Skeletal muscle tissue (tissue), 4 donors: ENCODE results near the gene PTMA. TPM values are rescaled to one million over a fixed set of nuclear protein-coding genes. Genes with fewer than 3 reads are reported as not detected.
A peak's percentile ranks its signal among the peaks of the same experiment; 100 is the strongest.
"Not testable (repeated sequence)": the region's sequence is repeated elsewhere in the genome, so short reads cannot be mapped to it uniquely, and the experiment has no call there.

ENCODE experiments used
- H3K27ac ChIP-seq: one replicate; pipeline ENCODE4 v1.7.0; 2013; ENCODE audit warnings: mild to moderate bottlenecking, low read depth, low read length, inconsistent platforms
- H3K27me3 ChIP-seq, 3 donors: one replicate each; pipeline ENCODE4 v1.7.0; 2013; ENCODE audit warnings: low read length in 3 of 3; ENCODE audit not compliant: control insufficient read depth in 3 of 3, insufficient read depth in 3 of 3
- H3K36me3 ChIP-seq, 3 donors: one replicate each; pipeline ENCODE4 v1.7.0; 2013; ENCODE audit warnings: low read length in 3 of 3; ENCODE audit not compliant: control insufficient read depth in 3 of 3, insufficient read depth in 3 of 3
- H3K4me1 ChIP-seq, 3 donors: one replicate each; pipeline ENCODE4 v1.7.0; 2013; ENCODE audit warnings: low read length in 3 of 3, mild to moderate bottlenecking in 3 of 3; ENCODE audit not compliant: control insufficient read depth in 3 of 3, insufficient read depth in 3 of 3
- H3K4me3 ChIP-seq, 3 donors: one replicate each; pipeline ENCODE4 v1.7.0; 2013; ENCODE audit warnings: low read length in 3 of 3
- H3K9ac ChIP-seq, 3 donors: one replicate each; pipeline ENCODE4 v1.7.0; 2013; ENCODE audit warnings: low read length in 3 of 3, mild to moderate bottlenecking in 3 of 3, moderate library complexity in 2 of 3, low read depth in 1 of 3
- H3K9me3 ChIP-seq, 3 donors: one replicate each; pipeline ENCODE4 v1.7.0; 2013; ENCODE audit warnings: low read length in 3 of 3; ENCODE audit not compliant: control insufficient read depth in 3 of 3
- total RNA-seq: library from RNA; depleted of rRNA; stranded (reverse); fragments of >200 nt; gene quantifications from one replicate; pipeline ENCODE4 v1.2.3, GENCODE V29; 2014
- donor health status: Osteomylitis.

PTMA gene
- total RNA-seq = 422 TPM

DNA sequence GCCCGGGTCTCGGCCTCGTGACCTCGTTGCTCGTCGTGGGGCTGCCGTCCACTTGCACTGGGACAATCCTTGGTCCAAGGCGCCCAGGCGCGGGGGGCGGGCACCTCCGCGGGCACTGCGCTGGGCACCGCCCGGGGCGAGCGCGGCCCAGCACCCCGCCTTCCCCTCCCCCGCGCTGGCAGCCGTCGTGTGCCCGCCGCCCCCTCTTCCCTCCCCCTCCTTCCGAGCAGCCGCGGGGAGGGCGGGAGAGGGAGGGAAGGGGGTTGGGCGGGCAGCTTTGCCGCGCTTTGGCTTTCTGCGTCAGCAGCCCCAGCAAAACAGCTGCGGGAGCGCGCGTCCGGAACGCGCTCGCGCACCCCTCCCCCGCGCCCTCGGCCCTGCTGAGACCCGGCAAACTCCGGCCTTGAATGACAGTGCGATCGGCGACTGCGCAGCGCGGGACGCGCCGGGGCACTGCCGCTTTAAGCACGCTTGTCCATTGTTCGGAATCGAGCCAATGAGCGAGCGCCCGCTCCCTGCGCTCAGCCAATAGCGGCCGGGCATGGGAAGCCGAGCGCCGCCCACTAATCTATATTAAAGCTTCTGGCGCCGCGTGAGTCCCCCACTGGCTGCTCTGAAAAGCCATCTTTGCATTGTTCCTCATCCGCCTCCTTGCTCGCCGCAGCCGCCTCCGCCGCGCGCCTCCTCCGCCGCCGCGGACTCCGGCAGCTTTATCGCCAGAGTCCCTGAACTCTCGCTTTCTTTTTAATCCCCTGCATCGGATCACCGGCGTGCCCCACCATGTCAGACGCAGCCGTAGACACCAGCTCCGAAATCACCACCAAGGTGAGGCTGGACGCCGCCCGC lies at the start of gene PTMA:
PTMA (plus strand) TSS at position 599 of the 846 bp plus-strand sequence; CDS start at position 781, 182 bp downstream.
- Histone ChIP-seq H3K9me3 (no peaks in the 10 kb centered on the region), H3K9ac (peak within 1 kb of the TSS; percentile 95 to 100 (median 98)), H3K4me1 (peaks cover 28 to 53% (median 40%) of the 10 kb centered on the region in 3 donors), H3K4me3 (peak within 1 kb of the TSS; percentile 77 to 98 (median 90)), H3K27ac (peak within 1 kb of the TSS; percentile 97), H3K36me3 (peaks cover 9 to 12% (median 10%) of the 10 kb centered on the region in 3 donors), H3K27me3 (no peaks in the 10 kb centered on the region)

GRCh38 chr2:231660073-231660472 lies 48.3 kb upstream of the PTMA start:
- not testable (repeated sequence) for H3K4me3 ChIP-seq, H3K27me3 ChIP-seq, H3K27ac ChIP-seq, H3K9me3 ChIP-seq, H3K9ac ChIP-seq, H3K36me3 ChIP-seq
- peaks cover under 1 to 14% (median 9%) of the 10 kb centered on the region in 3 donors for H3K4me1 ChIP-seq

DNA sequence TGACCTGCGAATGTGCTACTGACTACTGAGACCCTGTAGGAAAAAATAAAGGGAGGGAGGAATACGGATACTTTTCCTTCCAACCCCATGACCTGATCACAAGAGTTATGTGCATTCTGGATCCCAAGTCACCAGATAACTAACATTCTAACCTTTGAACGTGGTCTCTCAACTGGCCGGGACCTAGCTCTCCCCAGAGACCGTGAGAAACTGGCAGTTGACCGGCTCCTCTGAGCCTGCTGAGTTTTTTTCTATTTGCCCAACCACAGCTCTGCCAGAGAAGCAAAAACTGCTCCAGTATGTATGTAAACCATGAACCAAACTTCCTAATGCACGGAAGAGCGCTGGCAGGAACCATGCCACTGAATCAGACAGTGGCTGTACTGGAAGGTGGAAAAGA lies 47.5 kb upstream of the PTMA start:
- H3K27me3 ChIP-seq = no peaks in the 10 kb centered on the region
- no peaks in the 10 kb centered on the region for H3K9me3 ChIP-seq
- H3K4me1 ChIP-seq = peaks cover 9 to 22% (median 17%) of the 10 kb centered on the region in 3 donors
- no peak overlapping the region for H3K4me3 ChIP-seq
- H3K9ac ChIP-seq = no peak overlapping the region
- no peak overlapping the region for H3K27ac ChIP-seq
- H3K36me3 ChIP-seq = no peaks in the 10 kb centered on the region

DNA sequence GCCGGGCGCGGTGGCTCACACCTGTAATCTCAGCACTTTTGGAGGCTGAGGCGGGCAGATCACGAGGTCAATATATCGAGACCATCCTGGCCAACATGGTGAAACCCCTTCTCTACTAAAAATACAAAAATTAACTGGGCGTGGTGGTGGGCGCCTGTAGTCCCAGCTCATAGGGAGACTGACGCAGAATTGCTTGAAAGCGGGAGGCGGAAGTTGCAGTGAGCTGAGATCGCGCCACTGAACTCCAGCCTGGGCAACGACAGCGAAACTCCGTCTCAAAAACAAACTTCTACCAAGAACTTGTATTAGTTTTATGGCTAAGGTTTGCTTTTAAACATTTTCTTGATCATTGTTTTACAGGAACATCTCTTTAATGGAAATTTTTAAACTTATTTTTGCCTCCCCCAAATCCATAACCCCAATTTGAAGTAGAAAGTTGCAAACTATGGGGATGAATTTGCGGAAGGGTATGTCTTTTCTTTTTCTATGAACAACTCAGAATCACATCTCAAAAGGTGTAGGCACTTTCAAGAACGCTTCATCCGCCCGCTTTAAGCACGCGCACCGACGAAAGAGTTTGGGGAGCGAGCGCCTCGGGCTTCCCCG lies 46.8 kb upstream of the PTMA start:
- Histone ChIP-seq H3K36me3 (no peaks in the 10 kb centered on the region), H3K4me3 (peak overlapping the region; percentile 59 to 75 (median 66)), H3K9me3 (no peaks in the 10 kb centered on the region), H3K27me3 (no peaks in the 10 kb centered on the region), H3K27ac (peak overlapping the region; percentile 100), H3K9ac (peak overlapping the region; percentile 80 to 88 (median 87)), H3K4me1 (peaks cover 9 to 23% (median 22%) of the 10 kb centered on the region in 3 donors)

DNA sequence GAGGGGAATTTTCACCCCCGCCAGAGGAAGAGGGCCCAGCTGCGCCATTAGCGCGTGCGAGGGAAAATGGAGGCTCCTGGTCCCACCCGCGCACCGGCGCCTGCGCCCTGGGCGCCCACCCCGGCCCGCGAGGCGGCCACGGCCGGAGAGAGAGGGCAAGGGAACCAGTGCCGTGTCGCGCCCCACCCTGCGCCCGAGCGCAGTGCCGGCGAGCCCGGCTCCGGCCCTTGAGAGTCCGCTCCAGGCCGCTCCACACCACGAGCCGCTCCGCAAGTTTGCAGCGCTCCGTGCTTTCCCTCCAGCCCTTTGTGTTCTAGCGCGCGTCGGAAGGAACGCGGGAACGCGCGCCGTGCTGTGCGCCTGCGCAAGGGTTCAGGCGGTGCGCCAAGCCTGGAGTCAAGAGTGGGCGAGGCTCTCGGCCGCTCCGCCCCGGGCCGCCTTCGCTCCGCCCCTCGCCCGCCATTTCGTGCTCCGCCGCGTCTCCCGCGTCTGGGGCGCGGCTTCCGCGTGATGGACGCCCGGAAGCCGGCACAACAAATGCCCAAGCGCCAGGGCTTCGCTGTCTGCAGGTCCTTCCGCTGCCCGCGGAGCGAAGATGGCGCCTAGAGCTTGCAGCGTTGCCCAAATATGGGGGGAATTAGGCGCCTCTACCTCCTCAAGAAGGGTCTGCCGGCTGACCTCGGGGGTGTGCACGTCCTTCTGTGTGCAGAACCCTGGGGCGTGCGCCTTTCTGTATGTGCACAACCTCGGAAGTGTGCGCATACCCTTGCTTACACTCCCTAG lies 46.1 kb upstream of the PTMA start:
- Histone ChIP-seq H3K9me3 (no peaks in the 10 kb centered on the region), H3K36me3 (no peaks in the 10 kb centered on the region), H3K4me1 (peaks cover 12 to 29% (median 22%) of the 10 kb centered on the region in 3 donors), H3K27me3 (no peaks in the 10 kb centered on the region), H3K4me3 (peak overlapping the region; percentile 66 to 90 (median 82)), H3K9ac (peak overlapping the region; percentile 80 to 88 (median 87)), H3K27ac (peak overlapping the region; percentile 100)

- H3K27me3 ChIP-seq = no peaks in the 10 kb centered on the region
- peak overlapping the region; percentile 66 to 90 (median 82) for H3K4me3 ChIP-seq
- H3K9me3 ChIP-seq = no peaks in the 10 kb centered on the region
- peak overlapping the region; percentile 52 to 88 (median 69) for H3K9ac ChIP-seq
- no peaks in the 10 kb centered on the region for H3K36me3 ChIP-seq
- peaks cover 17 to 35% (median 29%) of the 10 kb centered on the region in 3 donors for H3K4me1 ChIP-seq
- peak overlapping the region; percentile 100 for H3K27ac ChIP-seq
Measured at GRCh38 chr2:231662811-231663457, 45.4 kb upstream of the PTMA start.

- H3K4me1 ChIP-seq = peaks cover 17 to 35% (median 29%) of the 10 kb centered on the region in 3 donors
- H3K4me3 ChIP-seq = no peak overlapping the region
- no peaks in the 10 kb centered on the region for H3K9me3 ChIP-seq
- no peak overlapping the region for H3K9ac ChIP-seq
- no peaks in the 10 kb centered on the region for H3K36me3 ChIP-seq
- peak overlapping the region; percentile 100 for H3K27ac ChIP-seq
- no peaks in the 10 kb centered on the region for H3K27me3 ChIP-seq
Measured at GRCh38 chr2:231663458-231664212, 44.7 kb upstream of the PTMA start.

DNA sequence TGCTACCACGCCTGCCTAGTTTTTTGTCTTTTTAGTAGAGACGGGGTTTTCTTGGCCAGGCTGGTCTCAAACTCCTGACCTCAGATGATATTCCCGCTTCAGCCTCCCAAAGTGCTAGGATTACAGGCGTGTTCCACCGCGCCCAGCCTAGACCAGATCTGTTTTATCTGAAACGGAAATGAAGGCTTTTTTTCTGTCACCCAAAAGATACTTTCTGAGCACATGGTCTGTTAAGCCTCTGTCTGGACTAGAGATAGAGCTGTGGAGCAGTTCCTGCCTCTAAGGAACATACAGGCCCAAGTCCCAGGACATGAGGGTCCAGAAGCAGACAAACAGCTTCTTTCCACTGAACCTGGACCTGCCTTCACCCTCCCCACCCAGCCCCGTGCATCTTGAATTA lies 43.6 kb upstream of the PTMA start:
- no peaks in the 10 kb centered on the region for H3K36me3 ChIP-seq

More for the DNA sequence above, 43.6 kb upstream of the PTMA start:
- no peaks in the 10 kb centered on the region for H3K27me3 ChIP-seq
- peak overlapping the region; percentile 100 for H3K27ac ChIP-seq
- H3K4me3 ChIP-seq = no peak overlapping the region
- H3K4me1 ChIP-seq = peaks cover 17 to 35% (median 32%) of the 10 kb centered on the region in 3 donors
- peak overlapping the region in 2 of 3 donors; percentile 99 to 100 for H3K9ac ChIP-seq
- H3K9me3 ChIP-seq = no peaks in the 10 kb centered on the region
